NCI-H1694 treated with DMSO at 0.1 percent for 48 hours (cell line): ENCODE results near the gene HLA-DRB1.
"Not testable (repeated sequence)": the region's sequence is repeated elsewhere in the genome, so short reads cannot be mapped to it uniquely, and the experiment has no call there.

Experiments used
- DNase-seq: peaks from one replicate; lab custom pipeline; 2025; lab: John Stamatoyannopoulos, UW

HLA-DRB1 gene

DNA sequence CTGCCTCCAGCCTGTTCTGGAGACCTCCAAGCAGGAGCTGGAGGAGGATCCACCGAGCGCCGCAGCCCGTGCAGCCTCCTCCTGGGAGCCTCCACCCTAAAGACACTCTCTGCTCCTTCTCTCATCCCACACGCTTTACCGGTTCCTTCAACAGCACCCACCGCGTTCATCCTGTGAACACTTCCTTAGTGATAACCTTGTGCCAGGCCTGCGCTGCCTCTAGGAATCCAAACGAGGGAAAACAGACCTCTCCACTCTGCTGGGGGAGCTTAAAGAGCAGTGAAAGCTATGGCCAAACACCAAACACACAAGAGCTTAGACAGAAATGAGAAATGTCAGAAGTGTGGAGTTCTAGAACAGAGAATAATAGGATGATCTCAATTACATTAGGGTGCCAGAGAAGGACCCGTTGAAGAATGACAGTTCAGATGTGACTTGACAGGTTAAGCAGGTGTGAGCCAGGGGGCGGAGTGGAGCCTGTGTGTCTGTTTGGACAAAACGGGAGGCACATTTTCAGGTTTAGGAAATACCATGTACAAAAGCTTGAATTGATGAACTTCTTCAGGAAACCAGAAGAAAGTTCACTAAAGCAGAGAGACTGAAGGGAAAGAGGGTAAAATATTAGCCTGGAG, 31.1 kb downstream of the HLA-DRB1 start:
- no peak for DNase-seq

GRCh38 chr6:32554116-32554965, 35.3 kb downstream of the HLA-DRB1 start:
- no peak for DNase-seq

DNA sequence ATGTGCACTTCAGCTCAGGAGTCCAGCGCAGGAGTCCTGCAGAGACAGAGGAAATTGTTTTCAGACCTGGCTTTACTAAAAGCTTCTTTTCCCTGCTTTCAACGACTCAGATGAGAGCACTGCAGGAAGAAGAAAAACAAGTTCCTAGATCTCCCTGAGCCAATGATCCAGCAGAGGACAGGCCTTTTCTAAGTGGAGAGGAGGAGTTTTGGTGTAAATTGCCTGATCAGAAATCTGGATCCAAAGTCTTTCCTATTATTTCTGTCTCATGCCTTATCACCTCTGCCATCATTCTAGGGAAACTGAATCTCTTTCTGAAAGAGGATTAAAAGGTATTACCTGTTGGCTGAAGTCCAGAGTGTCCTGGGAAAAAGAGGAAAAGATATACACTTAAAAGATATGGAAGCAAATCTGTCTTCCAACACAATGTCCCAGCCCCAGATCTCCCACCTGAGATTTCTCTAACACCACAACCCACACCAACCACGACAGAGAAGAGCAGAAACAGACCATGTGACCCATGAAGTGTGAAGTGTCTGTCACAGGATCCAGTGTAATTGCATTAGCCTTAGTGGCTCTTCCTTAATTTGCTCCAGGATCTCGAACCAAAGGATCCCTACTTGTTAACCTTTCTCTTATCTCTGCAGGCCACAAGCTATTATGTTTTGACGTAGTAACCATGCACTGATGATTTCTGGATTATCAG, 36.5 kb downstream of the HLA-DRB1 start:
- DNase-seq: no peak

DNA sequence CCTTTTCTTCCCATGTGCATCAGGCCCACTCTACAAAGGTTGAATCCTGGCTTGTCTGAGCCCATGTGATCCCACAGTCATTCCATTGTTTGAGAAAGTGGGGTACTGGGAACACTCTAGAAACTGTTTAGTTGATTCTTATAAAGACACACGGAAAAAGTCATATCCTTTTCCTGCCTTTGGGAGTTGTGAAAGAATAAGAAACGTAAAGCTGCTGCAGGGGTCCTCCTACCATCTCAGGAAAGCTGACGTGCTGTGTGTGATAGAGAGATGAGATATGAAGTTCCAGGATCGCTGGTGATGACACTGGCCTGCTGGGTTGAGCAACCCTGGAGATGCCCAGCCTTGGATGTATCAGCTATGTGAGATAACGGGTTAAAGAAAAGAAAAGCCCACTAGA, 38.2 kb downstream of the HLA-DRB1 start:
- no peak for DNase-seq

GRCh38 chr6:32539839-32540238, 49.8 kb downstream of the HLA-DRB1 start:
- no peak for DNase-seq

DNA sequence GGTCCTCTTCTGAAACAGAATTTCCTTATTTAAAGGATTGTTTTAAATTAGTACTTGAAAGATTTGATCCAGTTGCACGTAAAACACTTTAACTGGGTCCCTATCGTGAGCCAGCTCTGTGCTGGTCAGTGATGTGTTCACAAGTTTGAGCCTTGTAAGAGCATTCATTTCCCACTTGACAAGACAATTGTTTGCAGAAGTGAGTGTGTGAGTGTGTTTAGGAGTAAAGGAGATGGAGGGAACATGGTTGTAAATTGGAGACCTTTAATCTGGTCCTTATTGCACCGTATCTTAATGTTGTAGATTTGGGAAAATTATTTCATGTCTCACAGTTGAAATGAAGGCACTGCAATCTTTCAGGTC, 59.2 kb downstream of the HLA-DRB1 start:
- not testable (repeated sequence) for DNase-seq

GRCh38 chr6:32529697-32530430, 59.8 kb downstream of the HLA-DRB1 start, which contains the start of gene HLA-DRB5:
HLA-DRB5 (minus strand) TSS chr6:32530287; CDS start chr6:32530224, 63 bp downstream.
- DNase-seq: no peak
